ENCODE data around the gene RBFOX2.

RBFOX2 gene

DNA sequence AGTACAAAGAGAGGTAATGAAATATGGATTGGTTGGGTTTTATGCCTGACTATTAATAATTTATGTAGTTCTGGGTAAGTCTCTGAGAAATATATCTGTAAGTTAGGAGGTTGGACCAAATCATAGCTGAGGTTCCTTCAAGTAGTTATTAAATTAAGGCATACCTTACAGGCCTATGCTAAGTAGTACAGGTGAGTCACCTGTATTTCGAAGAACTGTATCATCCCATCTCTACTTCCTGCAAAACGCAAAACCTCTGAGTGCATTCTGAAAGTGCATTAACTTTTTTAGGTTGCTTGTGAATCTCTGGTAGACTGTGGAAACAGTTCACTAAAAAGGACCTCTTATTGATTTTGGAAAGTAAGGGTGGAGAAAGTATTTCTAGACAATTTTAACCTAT lies 273.9 kb downstream of the RBFOX2 start:
- H3K36me3 ChIP-seq: peaks cover 14% of the 10 kb centered on the region; the same call in 1 of the 2 replicates
- DNase-seq: no peak
- no peak overlapping the region for H3K4me3 ChIP-seq (ENCODE audit: low read depth, low read length)
- no peaks in the 10 kb centered on the region for H3K27me3 ChIP-seq (ENCODE audit: insufficient read depth, low read depth, severe bottlenecking)
- H3K9me3 ChIP-seq (ENCODE audit: severe bottlenecking): no peaks in the 10 kb centered on the region
- TF ChIP-seq, protein P1, sequence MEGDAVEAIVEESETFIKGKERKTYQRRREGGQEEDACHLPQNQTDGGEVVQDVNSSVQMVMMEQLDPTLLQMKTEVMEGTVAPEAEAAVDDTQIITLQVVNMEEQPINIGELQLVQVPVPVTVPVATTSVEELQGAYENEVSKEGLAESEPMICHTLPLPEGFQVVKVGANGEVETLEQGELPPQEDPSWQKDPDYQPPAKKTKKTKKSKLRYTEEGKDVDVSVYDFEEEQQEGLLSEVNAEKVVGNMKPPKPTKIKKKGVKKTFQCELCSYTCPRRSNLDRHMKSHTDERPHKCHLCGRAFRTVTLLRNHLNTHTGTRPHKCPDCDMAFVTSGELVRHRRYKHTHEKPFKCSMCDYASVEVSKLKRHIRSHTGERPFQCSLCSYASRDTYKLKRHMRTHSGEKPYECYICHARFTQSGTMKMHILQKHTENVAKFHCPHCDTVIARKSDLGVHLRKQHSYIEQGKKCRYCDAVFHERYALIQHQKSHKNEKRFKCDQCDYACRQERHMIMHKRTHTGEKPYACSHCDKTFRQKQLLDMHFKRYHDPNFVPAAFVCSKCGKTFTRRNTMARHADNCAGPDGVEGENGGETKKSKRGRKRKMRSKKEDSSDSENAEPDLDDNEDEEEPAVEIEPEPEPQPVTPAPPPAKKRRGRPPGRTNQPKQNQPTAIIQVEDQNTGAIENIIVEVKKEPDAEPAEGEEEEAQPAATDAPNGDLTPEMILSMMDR (IDR thresholded peaks at IDR 0.05; ENCODE audit: low read depth, low read length): no peak
- H3K27ac ChIP-seq: no peak overlapping the region

DNA sequence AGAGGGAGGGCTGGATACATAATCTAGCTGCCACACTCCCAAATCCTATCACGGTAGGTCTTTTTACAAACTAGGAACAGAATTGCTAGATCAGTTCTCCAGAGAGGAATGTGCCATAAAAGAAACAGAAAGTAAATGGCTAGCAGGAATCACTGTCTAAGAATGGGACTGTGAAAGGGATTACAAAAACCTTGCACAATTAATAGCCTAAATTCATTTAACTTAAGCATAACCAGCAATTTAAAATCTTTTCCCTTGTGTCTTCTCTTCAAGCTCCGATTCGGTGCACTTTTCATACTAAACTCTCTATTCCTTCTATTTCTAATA lies 275.8 kb downstream of the RBFOX2 start:
- H3K36me3 ChIP-seq: peaks cover 8% of the 10 kb centered on the region; the same call in 1 of the 2 replicates
- TF ChIP-seq, protein P1 (IDR thresholded peaks at IDR 0.05; ENCODE audit: low read depth, low read length): no peak
- no peak for DNase-seq
- H3K9me3 ChIP-seq (ENCODE audit: severe bottlenecking): no peaks in the 10 kb centered on the region
- H3K27me3 ChIP-seq (ENCODE audit: insufficient read depth, low read depth, severe bottlenecking): no peaks in the 10 kb centered on the region
- no peak overlapping the region for H3K4me3 ChIP-seq (ENCODE audit: low read depth, low read length)
- H3K27ac ChIP-seq: no peak overlapping the region

DNA sequence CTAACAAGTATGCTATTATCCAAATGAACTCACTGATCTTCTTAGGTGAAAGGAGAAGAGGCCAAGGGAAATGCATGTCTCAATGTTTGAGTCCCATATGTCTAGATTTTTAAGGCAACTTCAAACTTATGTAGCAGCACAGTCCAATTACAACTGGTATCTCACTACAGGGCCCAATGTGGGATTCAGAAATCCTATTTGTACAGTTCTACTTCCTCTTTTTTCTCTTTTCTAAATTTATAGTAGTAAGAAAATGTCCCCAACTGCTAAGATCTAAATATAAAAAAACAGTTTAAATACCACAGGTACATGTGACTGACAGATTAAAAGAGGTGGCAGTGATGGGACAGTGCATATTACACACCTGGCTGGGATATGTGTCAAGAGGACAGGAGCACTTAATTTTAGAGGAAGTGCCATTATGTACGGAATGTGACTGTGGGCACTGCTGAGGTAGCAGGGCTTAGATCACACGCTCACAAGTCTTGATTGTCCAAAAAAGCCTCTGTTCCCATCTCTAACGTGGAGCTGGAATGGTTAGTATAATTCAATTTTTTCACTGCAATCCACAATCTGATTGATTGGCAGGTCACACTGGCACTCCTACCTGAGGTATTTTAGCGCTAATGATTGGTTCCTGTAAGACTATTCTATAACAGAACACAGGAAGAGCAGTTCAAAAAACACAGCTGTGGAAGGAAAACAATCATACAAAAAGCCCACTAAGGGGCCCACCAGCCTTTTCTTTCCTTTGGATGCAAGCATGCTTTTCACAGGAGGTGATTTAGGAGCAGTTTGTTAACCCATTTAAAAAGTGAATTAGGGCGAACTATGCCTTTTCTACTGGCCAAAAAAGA lies 276.4 kb downstream of the RBFOX2 start:
- no peak overlapping the region for H3K27ac ChIP-seq
- peaks cover 7% of the 10 kb centered on the region; the same call in 1 of the 2 replicates for H3K36me3 ChIP-seq
- no peak overlapping the region for H3K4me3 ChIP-seq (ENCODE audit: low read depth, low read length)
- no peaks in the 10 kb centered on the region for H3K9me3 ChIP-seq (ENCODE audit: severe bottlenecking)
- DNase-seq: no peak
- H3K27me3 ChIP-seq (ENCODE audit: insufficient read depth, low read depth, severe bottlenecking): no peaks in the 10 kb centered on the region
- TF ChIP-seq, protein P1 (IDR thresholded peaks at IDR 0.05; ENCODE audit: low read depth, low read length): no peak

DNA sequence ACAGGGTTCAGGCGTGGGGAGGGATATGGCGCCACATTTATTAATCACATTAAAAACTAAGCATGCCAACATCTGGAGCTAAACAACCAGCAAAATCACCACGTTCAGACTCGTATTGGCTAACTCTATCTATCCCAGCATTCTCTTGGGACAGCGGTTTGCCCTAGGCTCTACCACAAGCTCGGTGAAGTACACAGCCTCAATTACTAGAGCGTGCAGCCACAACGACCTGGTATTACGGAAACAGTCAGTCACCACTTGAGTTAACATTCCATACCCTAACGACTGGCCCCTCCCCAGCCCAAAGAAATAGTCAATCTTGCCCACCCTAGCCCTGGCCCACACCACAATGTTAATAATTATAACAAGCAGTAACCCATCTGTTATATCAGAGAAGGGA lies 278.8 kb downstream of the RBFOX2 start:
- TF ChIP-seq, protein P1 (IDR thresholded peaks at IDR 0.05; ENCODE audit: low read depth, low read length): no peak
- Histone ChIP-seq H3K27me3 (ENCODE audit: insufficient read depth, low read depth, severe bottlenecking) (no peaks in the 10 kb centered on the region), H3K4me3 (ENCODE audit: low read depth, low read length) (no peak overlapping the region), H3K9me3 (ENCODE audit: severe bottlenecking) (no peaks in the 10 kb centered on the region), H3K36me3 (peaks cover 12% of the 10 kb centered on the region), H3K27ac (no peak overlapping the region)
- no peak for DNase-seq

DNA sequence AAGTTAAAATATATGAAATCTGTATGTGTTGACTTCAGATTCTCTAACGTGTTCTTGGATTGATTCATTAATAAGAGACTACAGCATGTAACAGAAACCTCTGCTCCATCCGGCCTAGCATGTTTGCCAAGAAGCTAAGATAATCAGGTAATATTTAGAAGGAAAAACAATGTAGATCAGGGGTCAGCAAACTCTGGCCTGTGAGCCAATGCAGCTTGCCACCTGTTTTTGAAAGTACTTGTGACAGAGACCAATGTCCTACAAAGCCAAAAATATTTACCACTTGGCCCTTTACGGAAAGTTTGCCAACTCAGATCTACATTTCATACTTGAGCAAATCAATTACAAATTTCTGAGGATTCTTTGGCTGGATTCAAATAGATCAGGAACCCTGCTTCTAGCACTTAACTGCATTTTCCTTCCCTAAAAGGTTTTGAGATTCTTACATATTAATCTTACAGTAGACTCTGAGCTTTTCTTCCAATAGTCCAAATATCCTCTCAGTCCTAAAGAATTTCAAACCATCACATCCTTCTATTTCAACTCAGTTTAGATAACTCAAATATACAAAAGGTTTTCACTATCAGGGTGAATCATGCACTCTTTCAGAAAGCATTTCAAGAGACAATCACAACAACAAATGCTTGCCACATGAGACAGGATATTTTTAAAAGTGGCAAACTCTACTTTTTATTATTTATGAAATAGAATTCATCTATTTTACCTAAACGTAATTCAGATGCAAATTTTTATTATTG lies 281.5 kb downstream of the RBFOX2 start:
- TF ChIP-seq, protein P1 (IDR thresholded peaks at IDR 0.05; ENCODE audit: low read depth, low read length): no peak
- H3K4me3 ChIP-seq (ENCODE audit: low read depth, low read length): no peak overlapping the region
- DNase-seq: no peak
- no peaks in the 10 kb centered on the region for H3K27me3 ChIP-seq (ENCODE audit: insufficient read depth, low read depth, severe bottlenecking)
- no peak overlapping the region for H3K27ac ChIP-seq
- peaks cover 14% of the 10 kb centered on the region for H3K36me3 ChIP-seq
- H3K9me3 ChIP-seq (ENCODE audit: severe bottlenecking): no peaks in the 10 kb centered on the region
